SKM-1 treated with dmso at 0.1 percent for 144 hours (cell line): Measurements from ENCODE around the gene CAMTA1.

Experiments
- DNase-seq: peaks from one replicate; lab custom pipeline; 2025; ENCODE audit not compliant: unreplicated experiment; lab: John Stamatoyannopoulos, UW

The CAMTA1 gene

DNA sequence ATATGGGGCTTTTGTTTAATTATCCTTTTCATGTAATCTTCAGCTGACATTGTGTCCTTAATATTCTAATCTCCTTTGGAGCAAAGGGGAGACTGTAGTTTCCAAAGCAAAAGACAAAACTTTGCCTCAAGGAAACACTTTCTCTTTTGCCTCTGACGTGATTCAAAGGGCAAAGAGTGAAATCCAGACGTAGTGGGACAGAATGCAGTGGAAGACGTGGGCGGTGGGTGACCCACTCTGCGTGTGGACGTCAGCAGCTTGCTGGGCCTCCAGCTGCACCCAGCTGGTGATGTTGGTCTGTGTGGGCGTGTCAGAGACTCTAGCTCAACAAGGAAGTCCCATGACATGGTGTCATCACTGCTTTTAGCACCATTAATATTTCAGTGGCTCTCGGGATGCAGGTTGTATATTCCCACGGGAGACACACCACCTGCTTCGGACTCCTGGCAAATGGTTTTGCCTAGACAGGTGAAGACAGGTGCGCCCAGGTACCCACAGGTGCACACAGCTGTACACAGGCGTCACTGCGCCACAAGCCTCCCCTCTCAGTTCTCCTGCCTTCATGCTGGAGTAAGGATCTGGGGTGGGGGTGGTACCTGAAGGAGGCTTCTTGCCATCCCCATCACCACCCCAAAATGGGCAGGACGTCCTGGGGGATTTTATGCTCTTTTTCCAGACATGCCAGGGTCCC, 693.7 kb downstream of the CAMTA1 start:
- no peak for DNase-seq

DNA sequence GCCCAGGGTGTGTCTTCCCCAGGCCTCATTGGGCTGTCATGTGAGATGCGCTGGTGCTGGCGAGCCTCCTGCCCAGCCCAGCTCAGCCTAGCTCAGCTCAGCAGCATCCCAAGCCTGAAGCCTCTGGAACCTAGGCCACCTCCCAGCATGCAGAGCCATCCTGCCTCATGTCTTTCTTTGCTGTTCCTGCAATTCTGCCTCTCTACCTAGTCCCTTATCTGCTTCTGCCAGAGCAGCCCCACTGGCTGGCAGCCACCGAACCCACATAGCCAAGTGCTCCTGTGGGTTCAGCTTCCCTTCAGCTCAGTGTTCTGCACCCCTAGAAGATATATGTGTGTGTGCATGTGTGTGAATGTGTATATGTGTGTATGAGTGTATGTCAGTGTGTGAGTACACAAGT, 694.3 kb downstream of the CAMTA1 start:
- DNase-seq = no peak

DNA sequence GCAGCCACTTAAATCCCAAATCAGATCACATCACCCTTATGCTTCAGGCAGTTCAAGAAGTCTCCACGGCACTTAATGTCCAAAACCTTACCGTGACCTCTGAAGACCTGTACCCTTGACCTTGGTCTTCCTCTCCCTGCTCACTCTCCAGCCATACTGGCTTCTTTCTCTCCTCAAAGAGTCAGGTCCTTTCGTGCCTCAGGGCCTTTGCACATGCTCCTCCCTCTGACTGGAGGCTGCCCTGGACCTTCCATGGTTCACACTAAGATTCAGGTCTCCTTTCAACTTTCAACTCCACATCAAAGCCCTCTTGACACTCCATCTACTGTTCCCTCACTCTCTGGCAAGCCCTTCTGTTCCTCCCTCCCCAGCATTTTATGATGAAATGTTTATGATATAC, 695.9 kb downstream of the CAMTA1 start:
- no peak for DNase-seq

DNA sequence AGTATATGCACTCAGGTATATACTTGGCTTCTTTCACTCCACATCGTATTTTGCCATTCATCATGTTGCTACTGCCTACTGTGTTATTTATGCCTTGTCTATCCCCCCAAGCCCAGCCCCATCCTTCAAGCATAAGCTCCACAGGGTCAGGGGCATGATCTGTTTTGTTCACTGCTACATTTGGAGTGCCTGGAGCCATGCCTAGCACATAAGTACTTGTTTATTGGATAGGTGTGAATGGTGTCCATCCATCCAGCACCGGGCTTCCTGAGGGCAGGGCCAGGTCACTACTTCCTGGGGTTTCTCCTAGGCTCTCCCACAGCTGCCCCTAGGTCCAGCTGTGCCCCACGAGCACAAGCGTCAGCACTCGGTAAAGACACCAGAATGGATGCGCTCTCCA, 696.8 kb downstream of the CAMTA1 start:
- DNase-seq = no peak

GRCh38 chr1:7482772-7483495, 697.7 kb downstream of the CAMTA1 start:
- no peak for DNase-seq

DNA sequence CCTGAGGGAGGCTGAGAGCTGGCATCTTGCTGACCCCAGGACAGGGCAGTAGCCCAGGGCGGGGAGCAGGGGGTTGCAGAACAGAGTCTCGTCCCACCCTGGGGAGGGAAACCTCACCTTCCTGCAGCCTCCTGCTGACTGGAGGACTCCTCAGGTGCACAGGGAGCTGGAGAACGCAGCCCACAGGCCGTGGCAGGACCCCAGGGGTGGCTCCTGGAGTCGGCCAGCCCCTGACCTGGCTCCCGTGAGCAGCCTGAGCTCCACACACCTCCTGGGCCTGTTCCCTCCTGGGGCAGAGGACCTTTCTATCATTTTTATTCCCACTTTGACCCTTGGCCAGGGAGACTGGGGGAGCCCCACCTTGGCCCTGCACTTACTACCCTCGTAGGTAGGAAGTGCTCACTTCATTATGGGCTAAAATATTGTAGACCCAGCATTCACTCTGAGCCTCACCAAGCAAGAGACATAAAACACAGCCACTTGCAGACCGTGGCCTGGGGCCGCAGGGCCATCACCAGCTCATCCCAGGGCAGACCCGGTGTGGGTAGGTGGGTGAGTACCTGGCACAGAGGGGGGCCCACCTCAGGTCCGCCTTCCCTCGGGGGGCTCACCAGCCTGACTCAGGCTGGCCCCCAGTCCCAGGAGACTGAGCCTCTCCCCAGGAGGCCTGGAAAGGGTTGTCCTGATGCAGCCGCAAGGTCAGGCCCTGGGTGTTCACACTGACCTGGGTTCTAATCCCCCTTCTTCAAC, 698.6 kb downstream of the CAMTA1 start:
- no peak for DNase-seq

DNA sequence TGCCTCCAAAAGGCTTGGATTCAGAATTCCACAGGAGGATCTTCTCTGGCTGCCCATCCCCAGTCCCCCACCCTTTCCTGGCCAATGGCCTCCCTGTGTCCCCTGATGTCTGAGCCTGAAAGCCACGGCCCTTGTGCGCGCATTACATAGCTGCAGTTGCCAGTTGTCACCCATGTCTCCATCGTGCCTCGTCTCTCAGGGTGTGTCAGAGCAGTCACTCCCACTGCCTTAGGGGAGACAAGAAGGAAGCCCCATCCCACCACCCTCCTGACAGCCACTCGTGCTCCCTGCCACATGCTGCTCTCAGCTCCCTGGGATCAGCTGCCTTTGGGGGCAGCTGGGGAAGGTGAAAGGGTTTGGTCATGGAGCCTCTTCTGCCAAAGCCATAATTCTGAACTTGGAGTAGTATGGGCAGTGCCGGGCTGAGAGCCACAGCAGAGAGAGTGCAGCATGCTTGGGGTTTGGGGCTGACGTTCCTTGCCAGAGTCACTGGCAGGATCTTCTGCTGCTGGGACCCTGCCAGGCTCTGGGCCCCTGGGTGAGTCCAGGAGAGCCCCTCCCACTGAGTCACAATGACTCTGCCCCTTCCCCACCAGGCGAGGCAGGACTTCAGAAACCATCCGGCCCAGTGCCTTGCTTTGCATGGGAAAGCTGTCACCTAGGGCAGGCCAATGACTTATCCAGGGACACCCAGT, 700.0 kb downstream of the CAMTA1 start:
- DNase-seq = no peak

GRCh38 chr1:7485826-7486225, 700.6 kb downstream of the CAMTA1 start:
- no peak for DNase-seq

DNA sequence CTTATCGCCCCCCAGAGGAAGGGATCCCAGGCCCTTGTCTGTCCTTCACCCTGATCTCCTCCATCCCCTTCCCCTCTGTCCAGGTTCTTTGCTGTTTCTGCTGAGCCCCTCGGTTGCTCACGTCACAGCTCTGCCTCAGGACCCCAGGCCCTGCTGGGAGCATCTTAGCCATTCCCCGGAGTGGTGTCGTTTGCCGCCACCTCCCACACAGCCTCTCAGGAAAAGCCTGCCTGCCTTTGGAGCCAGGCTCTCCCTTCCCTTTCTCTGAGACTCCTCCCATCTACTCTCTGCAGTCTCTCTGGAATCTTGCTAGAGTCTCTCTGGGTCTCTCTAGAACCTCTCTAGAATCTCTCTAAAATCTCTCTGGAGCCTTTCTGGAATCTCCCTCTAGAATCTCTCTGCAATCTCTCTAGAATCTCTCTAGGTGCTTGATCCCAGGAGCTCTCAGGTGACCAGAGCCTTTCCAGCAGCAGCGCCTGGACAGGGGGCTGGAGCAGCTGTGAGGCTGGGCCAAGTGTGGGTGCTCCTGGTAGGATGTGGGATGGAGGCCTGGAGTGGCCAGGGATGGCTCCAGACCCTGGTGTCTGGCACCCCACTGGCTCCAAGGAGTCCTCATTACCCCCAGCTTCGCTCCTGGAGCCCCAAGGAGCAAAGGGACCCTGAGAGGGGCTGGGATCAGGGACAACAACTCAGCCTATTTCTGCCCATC, 702.7 kb downstream of the CAMTA1 start:
- no peak for DNase-seq

DNA sequence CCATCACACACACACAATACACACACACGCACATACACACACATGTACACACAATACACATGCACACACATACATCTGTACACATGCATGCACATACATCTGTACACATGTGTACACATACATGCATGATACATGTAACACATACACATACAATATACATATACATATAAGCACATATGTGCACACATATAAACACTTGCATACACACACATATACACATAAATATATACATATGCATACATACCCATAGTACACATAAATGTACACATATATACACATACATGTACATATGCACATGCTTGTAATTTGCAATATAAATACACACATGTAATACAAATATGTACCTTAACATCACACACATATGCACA, 703.2 kb downstream of the CAMTA1 start:
- DNase-seq = no peak

DNA sequence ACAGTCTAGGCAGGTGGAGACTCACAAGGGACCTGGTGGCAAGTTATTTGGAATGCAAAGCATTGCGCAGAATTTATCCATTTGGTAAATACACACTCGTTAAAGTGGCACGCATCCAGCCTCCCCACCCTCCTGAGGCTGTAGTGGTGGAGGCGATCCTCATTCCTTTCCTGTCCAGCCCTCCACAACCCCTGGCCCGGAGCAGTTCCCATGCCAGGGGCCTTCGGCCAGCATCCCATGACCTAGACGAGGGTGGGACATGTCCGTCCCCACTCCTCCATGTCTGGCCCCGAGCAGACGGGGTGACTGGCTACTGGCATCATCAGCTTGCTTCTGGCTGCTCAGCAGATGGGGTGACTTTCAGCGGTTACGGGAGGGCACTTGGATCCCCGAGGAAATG, 704.3 kb downstream of the CAMTA1 start:
- DNase-seq = no peak

- no peak for DNase-seq
Observed at GRCh38 chr1:7490576-7490975, 705.3 kb downstream of the CAMTA1 start.

GRCh38 chr1:7491109-7491817, 706.0 kb downstream of the CAMTA1 start:
- no peak for DNase-seq

DNA sequence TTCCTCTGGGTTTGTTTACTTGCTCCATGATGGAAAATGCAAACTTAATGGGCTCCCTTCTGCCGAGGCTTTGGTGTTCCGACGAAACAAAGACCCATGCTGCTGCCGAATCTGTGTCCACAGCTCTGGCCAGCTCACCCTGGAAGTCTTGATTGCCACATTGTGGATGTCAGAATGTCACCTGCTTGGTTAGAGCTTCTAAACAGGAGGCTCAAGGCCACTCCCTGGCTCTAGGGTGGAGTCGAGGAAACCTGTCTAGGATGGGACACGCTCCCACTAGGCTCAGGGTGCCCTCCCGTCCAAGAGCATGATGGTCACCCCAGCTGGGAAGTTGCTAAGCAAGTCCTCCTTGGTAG, 706.5 kb downstream of the CAMTA1 start:
- no peak for DNase-seq

- no peak for DNase-seq
Observed at GRCh38 chr1:7493711-7494454, 708.6 kb downstream of the CAMTA1 start.

DNA sequence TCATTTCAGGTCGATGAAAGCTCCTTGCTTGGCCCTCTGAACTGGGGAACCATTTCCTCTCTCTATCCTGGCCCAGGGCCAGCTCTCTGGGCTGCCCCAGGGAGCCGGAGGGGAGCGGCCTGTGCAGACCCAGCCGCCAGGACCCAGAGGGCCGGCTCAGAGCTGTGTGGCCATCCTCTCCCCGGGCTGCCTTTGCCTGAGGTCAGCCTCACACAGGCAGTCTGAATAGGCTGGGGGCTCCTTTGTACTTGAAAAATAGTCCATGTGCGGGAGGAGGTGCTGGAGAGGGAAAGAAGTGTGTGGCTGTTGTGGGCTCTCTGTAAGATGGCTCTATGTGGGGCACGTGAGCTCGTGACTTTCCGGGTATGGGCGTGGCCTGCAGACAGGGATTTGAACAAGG, 710.7 kb downstream of the CAMTA1 start:
- no peak for DNase-seq

DNA sequence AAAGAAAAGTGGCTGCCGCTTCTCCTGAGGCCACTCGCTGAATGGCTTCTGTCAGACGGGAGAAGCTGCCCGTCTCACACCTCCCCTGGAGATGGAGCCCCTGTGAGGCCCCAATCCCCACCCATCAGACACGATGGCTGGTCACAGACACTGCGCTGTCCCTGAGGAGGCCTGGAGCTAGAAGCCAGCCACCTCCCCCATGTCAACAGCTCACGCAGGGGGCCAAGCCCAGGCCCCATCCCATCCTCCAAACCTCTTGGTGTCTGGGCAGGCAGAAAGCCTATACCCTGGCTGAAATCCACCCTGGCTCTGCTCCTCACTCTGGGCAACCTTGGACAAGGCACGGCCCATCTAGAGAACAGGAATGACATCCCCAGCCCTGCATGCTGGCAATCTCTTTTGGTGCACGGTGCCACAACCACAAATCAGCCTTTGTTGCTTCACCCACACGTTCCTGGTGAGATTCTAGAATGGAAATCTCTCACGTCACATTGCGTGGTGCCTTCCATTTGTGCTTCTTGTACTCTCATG, 711.9 kb downstream of the CAMTA1 start:
- DNase-seq = no peak

GRCh38 chr1:7500381-7501083, 715.3 kb downstream of the CAMTA1 start:
- DNase-seq = no peak

- DNase-seq = no peak
Observed at GRCh38 chr1:7501084-7501491, 715.8 kb downstream of the CAMTA1 start.
